GM23338 (cell line): ENCODE data around the gene ERBB4. TPM values are rescaled to one million over a fixed set of nuclear protein-coding genes. Genes with fewer than 3 reads are reported as not detected.

Experiments used
- ATAC-seq: fragments of 200-7000 bp; cut with Tn5 transposase; 3 replicates; pipeline ENCODE4 v1.9.1; 2020
- DNase-seq: peaks from one replicate; pipeline ENCODE4 v3.0.0-alpha.2; 2015; ENCODE audit warnings: low spot score
- H2AFZ ChIP-seq: fragments of 200-600 bp; sonication (generic); 2 replicates; pipeline ENCODE4 v1.8.0; 2016; ENCODE audit warnings: antibody characterized with exemption, mild to moderate bottlenecking, moderate library complexity
- H3F3A ChIP-seq: fragments of 200-600 bp; sonication (generic); replicated peaks from 2 replicates; pipeline ENCODE4 v1.8.0; 2017; ENCODE audit warnings: antibody characterized with exemption, mixed run types, low read depth
- H3K27ac ChIP-seq: fragments of 200-600 bp; sonication (generic); 2 replicates; pipeline ENCODE4 v1.6.1; 2016; ENCODE audit warnings: low read depth
- H3K27me3 ChIP-seq: fragments of 200-600 bp; sonication (generic); 2 replicates; pipeline ENCODE4 v1.8.0; 2016; ENCODE audit warnings: mild to moderate bottlenecking, mixed run types, moderate library complexity; ENCODE audit not compliant: insufficient read depth
- H3K36me3 ChIP-seq: fragments of 200-600 bp; sonication (generic); 2 replicates; pipeline ENCODE4 v1.8.0; 2016; ENCODE audit warnings: mild to moderate bottlenecking; ENCODE audit not compliant: insufficient read depth
- H3K4me1 ChIP-seq: fragments of 200-600 bp; sonication (generic); 2 replicates; pipeline ENCODE4 v1.8.0; 2016; ENCODE audit warnings: mild to moderate bottlenecking, moderate library complexity; ENCODE audit not compliant: insufficient read depth
- H3K4me2 ChIP-seq: fragments of 200-600 bp; sonication (generic); 2 replicates; pipeline ENCODE4 v1.7.1; 2017; ENCODE audit warnings: mixed run types
- H3K4me3 ChIP-seq: fragments of 200-600 bp; sonication (generic); 2 replicates; pipeline ENCODE4 v1.6.1; 2016; ENCODE audit warnings: mixed run types
- H3K79me2 ChIP-seq: fragments of 200-600 bp; sonication (generic); replicated peaks from 2 replicates; pipeline ENCODE4 v1.8.0; 2017; ENCODE audit warnings: mild to moderate bottlenecking; ENCODE audit not compliant: insufficient read depth
- H3K9me2 ChIP-seq: fragments of 200-600 bp; sonication (generic); 2 replicates; pipeline ENCODE4 v1.8.0; 2017; ENCODE audit not compliant: insufficient read depth
- H4K20me1 ChIP-seq: fragments of 200-600 bp; sonication (generic); replicated peaks from 2 replicates; pipeline ENCODE4 v1.8.0; 2017; ENCODE audit warnings: mild to moderate bottlenecking; ENCODE audit not compliant: insufficient read depth
- H3K27ac Mint-ChIP-seq: 2 replicates; pipeline ENCODE4 v1.8.0; 2020; ENCODE audit warnings: inconsistent platforms, mild to moderate bottlenecking, moderate library complexity, mixed read lengths
- H3K27me3 Mint-ChIP-seq: 3 replicates; pipeline ENCODE4 v1.8.0; 2022; ENCODE audit warnings: low read depth, mild to moderate bottlenecking, moderate library complexity, mixed read lengths, inconsistent platforms; ENCODE audit not compliant: insufficient read depth, poor library complexity
- H3K36me3 Mint-ChIP-seq: 3 replicates; pipeline ENCODE4 v1.8.0; 2021; ENCODE audit warnings: low read depth, mild to moderate bottlenecking, inconsistent platforms, moderate library complexity, mixed read lengths
- H3K4me1 Mint-ChIP-seq: 3 replicates; pipeline ENCODE4 v1.8.0; 2020; ENCODE audit warnings: mild to moderate bottlenecking, inconsistent platforms, mixed read lengths
- H3K4me3 Mint-ChIP-seq: 3 replicates; pipeline ENCODE4 v1.8.0; 2021; ENCODE audit warnings: moderate library complexity, mild to moderate bottlenecking, inconsistent platforms, mixed read lengths
- H3K9me3 Mint-ChIP-seq: 3 replicates; pipeline ENCODE4 v1.8.0; 2020; ENCODE audit warnings: moderate library complexity, mild to moderate bottlenecking, inconsistent platforms, mixed read lengths
- CREB1 ChIP-seq: fragments of 250-450 bp; sonication (Bioruptor Pico); IDR thresholded peaks from 2 replicates; pipeline ENCODE4 v1.5.0; 2020; ENCODE audit warnings: low read depth, mild to moderate bottlenecking, moderate library complexity
- EZH2phosphoT487 ChIP-seq: fragments of 200-600 bp; sonication (generic); IDR thresholded peaks from one replicate; pipeline ENCODE4 v1.8.1; 2018; ENCODE audit warnings: antibody characterized with exemption; ENCODE audit not compliant: unreplicated experiment
- JUNB ChIP-seq: IDR thresholded peaks from one replicate; pipeline ENCODE4 v1.6.1; 2016; ENCODE audit warnings: antibody characterized with exemption; ENCODE audit not compliant: unreplicated experiment
- POLR2AphosphoS5 ChIP-seq: IDR thresholded peaks from 2 replicates; pipeline ENCODE4 v1.6.1; 2016; ENCODE audit warnings: antibody characterized with exemption, low read depth
- ZNF114 ChIP-seq: fragments of 250-450 bp; sonication (Bioruptor Pico); IDR thresholded peaks from 2 replicates; pipeline ENCODE4 v1.5.0; 2020; ENCODE audit warnings: mild to moderate bottlenecking, moderate library complexity
- ZNF331 ChIP-seq: fragments of 250-450 bp; sonication (Bioruptor Pico); IDR thresholded peaks from 2 replicates; pipeline ENCODE4 v1.5.0; 2020; ENCODE audit warnings: low read depth, mild to moderate bottlenecking, moderate library complexity
- polyA plus RNA-seq: library from polyadenylated mRNA; unstranded; fragments of >200 nt; fragmentation: Nextera tagmentation; extraction: Ambion mirVana; gene quantifications from 2 replicates; pipeline ENCODE4 v1.2.1, GENCODE V29; 2016
- total RNA-seq: library from RNA; depleted of rRNA; stranded (reverse); fragments of >200 nt; shearing (Covaris generic); gene quantifications from 2 replicates; pipeline ENCODE4 v1.2.3, GENCODE V29; 2014
- TF ChIP-seq, protein P1 (sequence below): IDR thresholded peaks from one replicate; pipeline ENCODE4 v1.6.1; 2018; ENCODE audit warnings: antibody characterized with exemption; ENCODE audit not compliant: unreplicated experiment
- TF ChIP-seq, protein P2 (sequence below), 2 experiments: fragments of 200-600 bp in 1 of 2; sonication (generic) in 1 of 2; conservative IDR thresholded peaks; 2 replicates each; pipeline versions ENCODE4 v1.5.1 to v1.6.1; 2016 to 2017; ENCODE audit warnings: antibody characterized with exemption in 2 of 2, low read depth in 2 of 2, mild to moderate bottlenecking in 2 of 2, moderate library complexity in 1 of 2

Gene ERBB4
- total and polyA plus RNA-seq, 2 experiments from 2014 or later, result 0.73 to 1.1 TPM

DNA sequence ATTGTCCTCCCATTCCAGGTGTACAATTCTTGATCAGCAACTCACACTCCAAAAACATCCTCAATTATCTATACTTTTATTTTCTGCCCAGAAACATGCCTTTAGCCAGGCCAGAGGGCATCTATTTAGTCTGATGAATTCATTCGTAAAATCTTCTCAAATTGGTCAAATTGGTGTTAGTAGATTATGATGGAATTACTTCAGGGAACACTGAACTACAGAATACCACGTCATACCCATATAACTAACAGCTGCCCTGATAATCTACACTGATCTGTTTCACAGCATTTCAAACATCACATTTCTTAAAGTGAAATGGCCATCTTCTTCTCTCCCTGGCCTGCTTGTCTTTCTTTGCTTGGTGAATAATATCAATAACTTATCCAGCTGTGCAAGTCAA lies 1140.8 kb downstream of the ERBB4 start (continued):
- no peak for TF ChIP-seq ZNF331 (CRISPR knock-in tag)
- no peak for TF ChIP-seq ZNF114 (CRISPR knock-in tag)
- no peak for TF ChIP-seq POLR2AphosphoS5
- TF ChIP-seq JUNB, result no peak
- TF ChIP-seq, protein P1, sequence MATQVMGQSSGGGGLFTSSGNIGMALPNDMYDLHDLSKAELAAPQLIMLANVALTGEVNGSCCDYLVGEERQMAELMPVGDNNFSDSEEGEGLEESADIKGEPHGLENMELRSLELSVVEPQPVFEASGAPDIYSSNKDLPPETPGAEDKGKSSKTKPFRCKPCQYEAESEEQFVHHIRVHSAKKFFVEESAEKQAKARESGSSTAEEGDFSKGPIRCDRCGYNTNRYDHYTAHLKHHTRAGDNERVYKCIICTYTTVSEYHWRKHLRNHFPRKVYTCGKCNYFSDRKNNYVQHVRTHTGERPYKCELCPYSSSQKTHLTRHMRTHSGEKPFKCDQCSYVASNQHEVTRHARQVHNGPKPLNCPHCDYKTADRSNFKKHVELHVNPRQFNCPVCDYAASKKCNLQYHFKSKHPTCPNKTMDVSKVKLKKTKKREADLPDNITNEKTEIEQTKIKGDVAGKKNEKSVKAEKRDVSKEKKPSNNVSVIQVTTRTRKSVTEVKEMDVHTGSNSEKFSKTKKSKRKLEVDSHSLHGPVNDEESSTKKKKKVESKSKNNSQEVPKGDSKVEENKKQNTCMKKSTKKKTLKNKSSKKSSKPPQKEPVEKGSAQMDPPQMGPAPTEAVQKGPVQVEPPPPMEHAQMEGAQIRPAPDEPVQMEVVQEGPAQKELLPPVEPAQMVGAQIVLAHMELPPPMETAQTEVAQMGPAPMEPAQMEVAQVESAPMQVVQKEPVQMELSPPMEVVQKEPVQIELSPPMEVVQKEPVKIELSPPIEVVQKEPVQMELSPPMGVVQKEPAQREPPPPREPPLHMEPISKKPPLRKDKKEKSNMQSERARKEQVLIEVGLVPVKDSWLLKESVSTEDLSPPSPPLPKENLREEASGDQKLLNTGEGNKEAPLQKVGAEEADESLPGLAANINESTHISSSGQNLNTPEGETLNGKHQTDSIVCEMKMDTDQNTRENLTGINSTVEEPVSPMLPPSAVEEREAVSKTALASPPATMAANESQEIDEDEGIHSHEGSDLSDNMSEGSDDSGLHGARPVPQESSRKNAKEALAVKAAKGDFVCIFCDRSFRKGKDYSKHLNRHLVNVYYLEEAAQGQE, result no peak

- Histone ChIP-seq H3K4me1 (no peaks in the 10 kb centered on the region), H3K27ac (no peak overlapping the region), H2AFZ (peak overlapping the region; percentile 10; the same call in 1 of the 2 replicates), H3K4me2 (no peak overlapping the region), H3K4me3 (no peak overlapping the region), H3K9me2 (no peaks in the 10 kb centered on the region), H3K27me3 (no peaks in the 10 kb centered on the region), H3K36me3 (no peaks in the 10 kb centered on the region), H3F3A (no peaks in the 10 kb centered on the region), H3K79me2 (no peaks in the 10 kb centered on the region), H4K20me1 (no peaks in the 10 kb centered on the region)
- ATAC-seq, result no peak
- H3K4me1 Mint-ChIP-seq, result no peaks in the 10 kb centered on the region; the same call in 2 of the 3 replicates
- H3K9me3 Mint-ChIP-seq, result no peaks in the 10 kb centered on the region
- H3K27ac Mint-ChIP-seq, result no peak overlapping the region
- no peaks in the 10 kb centered on the region for H3K36me3 Mint-ChIP-seq
- no peak for TF ChIP-seq EZH2phosphoT487
- TF ChIP-seq CREB1 (CRISPR knock-in tag), result no peak
- TF ChIP-seq, protein P1, result no peak
- TF ChIP-seq ZNF114 (CRISPR knock-in tag), result no peak
- TF ChIP-seq, protein P2, sequence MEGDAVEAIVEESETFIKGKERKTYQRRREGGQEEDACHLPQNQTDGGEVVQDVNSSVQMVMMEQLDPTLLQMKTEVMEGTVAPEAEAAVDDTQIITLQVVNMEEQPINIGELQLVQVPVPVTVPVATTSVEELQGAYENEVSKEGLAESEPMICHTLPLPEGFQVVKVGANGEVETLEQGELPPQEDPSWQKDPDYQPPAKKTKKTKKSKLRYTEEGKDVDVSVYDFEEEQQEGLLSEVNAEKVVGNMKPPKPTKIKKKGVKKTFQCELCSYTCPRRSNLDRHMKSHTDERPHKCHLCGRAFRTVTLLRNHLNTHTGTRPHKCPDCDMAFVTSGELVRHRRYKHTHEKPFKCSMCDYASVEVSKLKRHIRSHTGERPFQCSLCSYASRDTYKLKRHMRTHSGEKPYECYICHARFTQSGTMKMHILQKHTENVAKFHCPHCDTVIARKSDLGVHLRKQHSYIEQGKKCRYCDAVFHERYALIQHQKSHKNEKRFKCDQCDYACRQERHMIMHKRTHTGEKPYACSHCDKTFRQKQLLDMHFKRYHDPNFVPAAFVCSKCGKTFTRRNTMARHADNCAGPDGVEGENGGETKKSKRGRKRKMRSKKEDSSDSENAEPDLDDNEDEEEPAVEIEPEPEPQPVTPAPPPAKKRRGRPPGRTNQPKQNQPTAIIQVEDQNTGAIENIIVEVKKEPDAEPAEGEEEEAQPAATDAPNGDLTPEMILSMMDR (conservative IDR thresholded peaks at IDR 0.05; ENCODE audit: low read depth in 2 of 2), result no peak
- DNase-seq, result no peak
- no peaks in the 10 kb centered on the region for H3K27me3 Mint-ChIP-seq
- no peak overlapping the region for H3K4me3 Mint-ChIP-seq
These were observed 1141.8 kb downstream of the ERBB4 start for GRCh38 chr2:211396815-211397214.
